HFF-Myc (cell line): ENCODE data around the gene TUT7.

Experiments used
- DNase-seq: peaks from one replicate; pipeline ENCODE4 v3.0.0-alpha.2; 2011; ENCODE audit warnings: low read depth; ENCODE audit errors: extremely low read depth
- H3K4me3 ChIP-seq: replicated peaks from 2 replicates; pipeline ENCODE4 v1.5.1; 2011; ENCODE audit warnings: low read depth, mild to moderate bottlenecking, control low read depth, low read length
- TF ChIP-seq, protein P1 (sequence below): IDR thresholded peaks from 2 replicates; pipeline ENCODE4 v1.5.1; 2012; ENCODE audit warnings: mild to moderate bottlenecking, low read depth, low read length, control low read depth; ENCODE audit errors: missing control alignments

TUT7 gene

DNA sequence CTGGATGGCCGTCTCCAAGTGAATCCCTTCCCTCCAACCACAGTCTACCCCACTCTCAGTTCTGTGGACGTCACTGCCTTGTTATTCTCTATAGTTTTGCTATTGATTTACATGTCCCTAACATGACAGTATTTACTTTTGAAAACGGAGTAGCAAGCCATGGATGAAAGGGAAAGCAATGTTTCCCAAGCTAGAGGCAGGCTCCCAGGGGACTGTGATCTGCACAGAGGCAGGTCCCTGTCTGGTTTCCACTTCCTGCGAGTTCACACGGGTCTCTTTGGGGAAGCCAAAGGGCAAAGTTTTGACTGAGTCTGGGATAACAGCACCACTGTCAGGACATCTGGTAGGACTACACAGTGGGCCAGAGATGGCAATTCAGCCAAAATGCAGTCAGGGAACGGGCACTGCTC, 107.5 kb downstream of the TUT7 start:
- TF ChIP-seq, protein P1, sequence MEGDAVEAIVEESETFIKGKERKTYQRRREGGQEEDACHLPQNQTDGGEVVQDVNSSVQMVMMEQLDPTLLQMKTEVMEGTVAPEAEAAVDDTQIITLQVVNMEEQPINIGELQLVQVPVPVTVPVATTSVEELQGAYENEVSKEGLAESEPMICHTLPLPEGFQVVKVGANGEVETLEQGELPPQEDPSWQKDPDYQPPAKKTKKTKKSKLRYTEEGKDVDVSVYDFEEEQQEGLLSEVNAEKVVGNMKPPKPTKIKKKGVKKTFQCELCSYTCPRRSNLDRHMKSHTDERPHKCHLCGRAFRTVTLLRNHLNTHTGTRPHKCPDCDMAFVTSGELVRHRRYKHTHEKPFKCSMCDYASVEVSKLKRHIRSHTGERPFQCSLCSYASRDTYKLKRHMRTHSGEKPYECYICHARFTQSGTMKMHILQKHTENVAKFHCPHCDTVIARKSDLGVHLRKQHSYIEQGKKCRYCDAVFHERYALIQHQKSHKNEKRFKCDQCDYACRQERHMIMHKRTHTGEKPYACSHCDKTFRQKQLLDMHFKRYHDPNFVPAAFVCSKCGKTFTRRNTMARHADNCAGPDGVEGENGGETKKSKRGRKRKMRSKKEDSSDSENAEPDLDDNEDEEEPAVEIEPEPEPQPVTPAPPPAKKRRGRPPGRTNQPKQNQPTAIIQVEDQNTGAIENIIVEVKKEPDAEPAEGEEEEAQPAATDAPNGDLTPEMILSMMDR, result no peak
- no peak for DNase-seq

DNA sequence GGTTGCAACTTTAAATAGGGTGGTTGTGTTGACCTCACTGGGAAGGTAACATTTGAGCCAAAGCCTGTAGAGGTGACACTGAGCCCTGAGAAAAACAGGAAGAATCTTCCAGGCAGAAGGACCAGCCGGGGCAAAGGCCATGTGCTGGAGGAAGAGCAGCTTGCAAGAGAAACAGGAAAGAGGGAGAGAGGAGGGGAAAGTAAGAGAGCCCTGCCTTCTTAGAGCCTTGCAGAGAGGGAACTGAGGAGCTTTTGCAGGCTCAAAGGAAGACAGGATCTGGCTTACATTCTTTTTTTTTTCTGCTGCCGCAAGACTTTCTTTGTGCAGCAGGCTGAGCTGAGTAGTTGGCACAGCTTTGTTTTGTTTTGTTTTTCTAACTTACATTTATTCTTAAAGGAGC, 112.1 kb downstream of the TUT7 start:
- no peak for DNase-seq
- TF ChIP-seq, protein P1, result no peak

More for the DNA sequence above, 107.5 kb downstream of the TUT7 start:
- no peak overlapping the region for H3K4me3 ChIP-seq

DNA sequence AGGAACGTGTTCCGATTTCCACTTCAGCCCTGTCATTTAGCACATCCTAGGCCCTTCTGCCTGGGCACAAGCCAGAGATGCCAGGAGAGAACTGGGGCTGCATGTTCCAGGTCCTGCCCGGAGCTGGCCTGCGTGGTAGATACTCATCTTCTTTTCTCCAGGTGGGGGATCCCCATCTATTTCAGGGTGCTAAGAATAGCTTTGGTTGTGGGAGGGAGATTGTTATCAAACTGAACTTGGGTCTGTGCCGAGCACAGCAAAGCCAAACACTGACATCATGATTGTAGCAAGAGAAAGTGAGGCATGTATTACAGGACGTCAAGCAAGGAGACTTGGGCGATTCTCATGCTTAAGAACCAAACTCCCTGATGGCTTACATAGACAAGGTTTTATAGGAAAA, 113.0 kb downstream of the TUT7 start:
- TF ChIP-seq, protein P1, result no peak
- no peak overlapping the region for H3K4me3 ChIP-seq
- DNase-seq, result no peak

More for the DNA sequence above, 112.1 kb downstream of the TUT7 start:
- H3K4me3 ChIP-seq, result no peak overlapping the region

DNA sequence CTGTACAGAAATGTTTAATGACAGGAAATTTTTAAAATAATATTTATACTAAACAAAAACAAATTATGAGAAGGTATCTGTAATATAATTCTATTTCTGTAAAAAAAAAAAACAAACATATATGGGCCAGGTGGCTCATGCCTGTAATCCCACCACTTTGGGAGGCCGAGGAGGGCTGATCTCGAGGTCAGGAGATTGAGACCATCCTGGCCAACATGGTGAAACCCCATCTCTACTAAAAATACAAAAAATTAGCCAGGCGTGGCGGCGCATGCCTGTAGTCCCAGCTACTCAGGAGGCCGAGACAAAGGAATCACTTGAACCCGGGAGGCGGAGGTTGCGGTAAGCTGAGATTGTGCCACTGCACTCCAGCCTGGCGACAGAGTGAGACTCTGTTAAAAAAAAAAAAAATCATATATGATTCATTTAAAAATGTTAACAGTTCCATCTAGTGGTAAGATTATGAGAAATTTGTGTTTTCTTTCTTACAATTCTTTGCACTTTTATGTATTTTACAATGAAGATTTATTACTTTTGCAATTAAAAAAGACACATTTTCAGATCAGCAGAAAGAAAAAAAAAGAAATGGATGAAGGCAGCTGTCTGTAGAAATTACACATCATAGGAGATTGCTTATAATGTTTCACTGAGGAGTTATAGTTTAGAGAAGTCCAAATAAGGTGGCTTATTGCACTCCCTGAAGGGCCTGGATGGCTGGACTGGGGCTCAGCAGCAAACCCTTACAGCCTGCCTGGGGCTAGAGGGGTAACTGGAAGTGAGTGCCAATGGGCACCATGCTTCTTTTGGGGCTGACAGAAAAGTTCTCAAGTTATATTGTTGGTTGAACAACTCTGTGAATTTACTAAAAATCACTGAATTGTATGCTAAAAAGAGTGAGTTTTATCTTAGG, 115.1 kb downstream of the TUT7 start:
- H3K4me3 ChIP-seq, result no peak overlapping the region
- TF ChIP-seq, protein P1, result no peak
- no peak for DNase-seq
